Neutrophil (primary cell): Measurements from ENCODE around the gene HYAL4.

Experiments used
- H3K27ac ChIP-seq: fragments of 200-600 bp; sonication (generic); 2 replicates; pipeline ENCODE4 v1.5.1; 2016; ENCODE audit warnings: mild to moderate bottlenecking, moderate library complexity
- H3K27me3 ChIP-seq: fragments of 200-600 bp; sonication (generic); 2 replicates; pipeline ENCODE4 v1.6.0; 2016; ENCODE audit warnings: mild to moderate bottlenecking
- H3K36me3 ChIP-seq: fragments of 200-600 bp; sonication (generic); 2 replicates; pipeline ENCODE4 v1.5.1; 2017
- H3K4me1 ChIP-seq, 2 experiments: fragments of 200-600 bp in 1 of 2; sonication (generic) in 1 of 2; 1 replicate in 1 of 2; 2 replicates in 1 of 2; pipeline versions ENCODE4 v1.5.1 to v1.6.1; 2013 to 2016; ENCODE audit warnings: low read depth in 1 of 2, low read length in 1 of 2, mild to moderate bottlenecking in 1 of 2, moderate library complexity in 1 of 2; ENCODE audit not compliant: control insufficient read depth in 1 of 2, insufficient read depth in 1 of 2
- H3K4me3 ChIP-seq, 2 experiments: fragments of 200-600 bp in 1 of 2; sonication (generic) in 1 of 2; 1 replicate in 1 of 2; 2 replicates in 1 of 2; pipeline ENCODE4 v1.5.1; 2013 to 2016; ENCODE audit warnings: low read depth in 1 of 2, low read length in 1 of 2, mild to moderate bottlenecking in 1 of 2, moderate library complexity in 1 of 2
- H3K9me3 ChIP-seq: fragments of 200-600 bp; sonication (generic); 2 replicates; pipeline ENCODE4 v1.5.1; 2016
- CTCF ChIP-seq: fragments of 200-600 bp; sonication (generic); IDR thresholded peaks from 2 replicates; pipeline ENCODE4 v1.5.1; 2016; ENCODE audit warnings: antibody characterized with exemption

HYAL4 gene

GRCh38 chr7:123864966-123865365 is 20.0 kb downstream of the HYAL4 start:
- no peaks in the 10 kb centered on the region for H3K9me3 ChIP-seq
- no peaks in the 10 kb centered on the region for H3K4me1 ChIP-seq
- no peak overlapping the region for H3K4me3 ChIP-seq
- H3K27me3 ChIP-seq: no peaks in the 10 kb centered on the region
- no peak overlapping the region for H3K27ac ChIP-seq
- TF ChIP-seq CTCF: no peak
- H3K36me3 ChIP-seq: no peaks in the 10 kb centered on the region

- H3K36me3 ChIP-seq: no peaks in the 10 kb centered on the region
- TF ChIP-seq CTCF: peak; percentile 17
- H3K27ac ChIP-seq: no peak overlapping the region
- no peaks in the 10 kb centered on the region for H3K4me1 ChIP-seq
- no peak overlapping the region for H3K4me3 ChIP-seq
- H3K27me3 ChIP-seq: no peaks in the 10 kb centered on the region
- H3K9me3 ChIP-seq: no peaks in the 10 kb centered on the region
Measured at GRCh38 chr7:123865517-123866117, 20.6 kb downstream of the HYAL4 start.

- TF ChIP-seq CTCF: no peak
- no peak overlapping the region for H3K4me3 ChIP-seq
- no peaks in the 10 kb centered on the region for H3K36me3 ChIP-seq
Measured at GRCh38 chr7:123867225-123867624, 22.3 kb downstream of the HYAL4 start.

GRCh38 chr7:123871998-123872867 is 27.3 kb downstream of the HYAL4 start:
- no peak overlapping the region for H3K4me3 ChIP-seq
- no peak for TF ChIP-seq CTCF

More at GRCh38 chr7:123867225-123867624, 22.3 kb downstream of the HYAL4 start:
- no peaks in the 10 kb centered on the region for H3K9me3 ChIP-seq
- no peaks in the 10 kb centered on the region for H3K27me3 ChIP-seq
- no peaks in the 10 kb centered on the region for H3K4me1 ChIP-seq
- no peak overlapping the region for H3K27ac ChIP-seq

GRCh38 chr7:123872908-123873307 is 27.9 kb downstream of the HYAL4 start:
- Histone ChIP-seq H3K4me3 (no peak overlapping the region), H3K36me3 (no peaks in the 10 kb centered on the region), H3K4me1 (no peaks in the 10 kb centered on the region), H3K9me3 (no peaks in the 10 kb centered on the region), H3K27me3 (no peaks in the 10 kb centered on the region), H3K27ac (no peak overlapping the region)
- no peak for TF ChIP-seq CTCF

More at GRCh38 chr7:123871998-123872867, 27.3 kb downstream of the HYAL4 start:
- Histone ChIP-seq H3K9me3 (no peaks in the 10 kb centered on the region), H3K27ac (no peak overlapping the region), H3K36me3 (no peaks in the 10 kb centered on the region), H3K4me1 (no peaks in the 10 kb centered on the region), H3K27me3 (no peaks in the 10 kb centered on the region)
